RWPE1 (cell line): ENCODE results near the gene CLEC14A.

Experiments used
- CTCF ChIA-PET: fragments of 350-600 bp; sonication (Branson Sonifier 250); formaldehyde crosslinking; extraction: SDS; loops from one replicate; lab custom pipeline; 2021; lab: Yijun Ruan, JAX
- POLR2A ChIA-PET: fragments of 400-600 bp; formaldehyde crosslinking; extraction: SDS; loops from one replicate; lab custom pipeline; 2020; ENCODE audit warnings: antibody characterized with exemption; ENCODE audit not compliant: low non-redundant PET; lab: Yijun Ruan, JAX
- DNase-seq: peaks from one replicate; pipeline ENCODE4 v3.0.0; 2012; ENCODE audit warnings: low spot score
- H3K27ac ChIP-seq: fragments of 450-650 bp; 2 replicates; pipeline ENCODE4 v1.5.1; 2017
- TF ChIP-seq, protein P1 (sequence below): fragments of 450-650 bp; conservative IDR thresholded peaks from 2 replicates; pipeline ENCODE4 v1.5.1; 2017; ENCODE audit warnings: low read depth, mild to moderate bottlenecking

Gene CLEC14A

DNA sequence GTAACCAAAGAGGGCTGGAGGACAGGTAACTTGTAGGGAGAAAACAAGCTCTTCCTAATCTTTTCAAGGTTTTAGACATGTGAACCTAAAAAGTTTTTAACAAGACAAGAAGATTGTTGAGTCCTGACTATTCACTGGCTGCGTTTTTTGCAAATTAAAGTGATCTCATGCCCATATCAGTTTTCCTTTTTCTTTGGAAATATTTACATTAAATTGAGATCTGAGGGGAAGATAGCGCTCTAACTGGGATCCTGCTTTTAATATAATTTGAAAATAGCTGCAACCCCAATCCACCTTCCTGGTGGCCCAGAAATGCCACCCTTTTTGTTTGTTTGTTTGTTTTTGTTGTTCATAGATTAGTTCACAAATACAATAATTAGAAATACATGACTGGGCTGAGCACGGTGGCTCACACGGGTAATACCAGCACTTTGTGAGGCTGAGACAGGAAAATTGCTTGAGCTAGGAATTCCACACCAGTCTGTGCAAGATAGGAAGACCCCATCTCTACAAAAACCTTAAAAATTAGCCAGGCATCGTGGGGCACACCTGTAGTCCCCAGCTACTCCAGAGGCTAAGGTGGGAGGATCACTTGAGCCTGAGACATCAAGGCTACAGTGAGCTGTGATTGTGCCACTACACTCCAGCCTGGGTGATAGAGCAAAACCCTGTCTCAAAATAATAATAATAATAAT lies 50.6 kb downstream of the CLEC14A start:
- ChIA-PET CTCF (no interaction called here), POLR2A (no interaction called here)
- H3K27ac ChIP-seq: no peak overlapping the region
- DNase-seq: no peak
- TF ChIP-seq, protein P1, sequence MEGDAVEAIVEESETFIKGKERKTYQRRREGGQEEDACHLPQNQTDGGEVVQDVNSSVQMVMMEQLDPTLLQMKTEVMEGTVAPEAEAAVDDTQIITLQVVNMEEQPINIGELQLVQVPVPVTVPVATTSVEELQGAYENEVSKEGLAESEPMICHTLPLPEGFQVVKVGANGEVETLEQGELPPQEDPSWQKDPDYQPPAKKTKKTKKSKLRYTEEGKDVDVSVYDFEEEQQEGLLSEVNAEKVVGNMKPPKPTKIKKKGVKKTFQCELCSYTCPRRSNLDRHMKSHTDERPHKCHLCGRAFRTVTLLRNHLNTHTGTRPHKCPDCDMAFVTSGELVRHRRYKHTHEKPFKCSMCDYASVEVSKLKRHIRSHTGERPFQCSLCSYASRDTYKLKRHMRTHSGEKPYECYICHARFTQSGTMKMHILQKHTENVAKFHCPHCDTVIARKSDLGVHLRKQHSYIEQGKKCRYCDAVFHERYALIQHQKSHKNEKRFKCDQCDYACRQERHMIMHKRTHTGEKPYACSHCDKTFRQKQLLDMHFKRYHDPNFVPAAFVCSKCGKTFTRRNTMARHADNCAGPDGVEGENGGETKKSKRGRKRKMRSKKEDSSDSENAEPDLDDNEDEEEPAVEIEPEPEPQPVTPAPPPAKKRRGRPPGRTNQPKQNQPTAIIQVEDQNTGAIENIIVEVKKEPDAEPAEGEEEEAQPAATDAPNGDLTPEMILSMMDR: no peak

GRCh38 chr14:38204719-38205115 lies 51.2 kb downstream of the CLEC14A start:
- H3K27ac ChIP-seq: no peak overlapping the region
- no peak for DNase-seq
- ChIA-PET CTCF (no interaction called here), POLR2A (interaction anchor here (0.6 kb wide), 1 partner anchor 1229 kb away, joined by 11 read pairs; no protein-coding TSS in a partner anchor)
- TF ChIP-seq, protein P1: no peak
